ENCODE results near the gene CDK14. TPM values are rescaled to one million over a fixed set of nuclear protein-coding genes. Genes with fewer than 3 reads are reported as not detected.

Gene CDK14
- total and polyA plus RNA-seq, 2 of the 8 experiments (the other 6 are each of a cell fraction or from before 2014, with no cell fraction given): 5.5 to 47.3 TPM

DNA sequence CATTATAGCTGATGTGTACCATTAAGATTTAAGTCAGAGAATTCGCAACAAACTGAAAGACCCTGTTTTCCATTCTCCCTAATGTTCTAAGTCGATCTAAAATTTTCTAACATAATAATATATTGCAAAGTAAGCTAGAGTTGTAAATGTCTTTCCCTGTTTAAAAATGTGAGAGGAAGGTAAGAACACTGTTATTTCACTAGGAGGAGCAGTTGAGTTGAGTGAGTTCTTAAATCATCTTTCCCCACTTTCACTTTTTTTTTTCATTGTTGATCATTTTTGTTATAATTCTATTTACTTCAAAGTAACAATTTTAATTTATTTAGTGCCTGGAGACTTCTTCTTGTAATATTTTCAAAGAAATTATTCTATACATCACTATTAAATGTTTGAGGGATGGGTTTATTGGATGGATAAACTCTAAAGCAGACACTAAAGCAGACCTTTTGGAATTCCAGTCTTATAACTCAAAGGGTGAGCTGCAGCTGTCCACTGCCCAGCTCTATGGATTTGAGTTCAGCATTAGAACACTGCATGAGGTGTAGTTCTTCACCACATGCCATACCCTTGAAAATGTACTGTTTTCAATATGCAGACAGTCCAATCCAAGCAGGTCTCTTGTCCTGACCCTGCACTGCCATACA lies 486.9 kb downstream of the CDK14 start:
- no peak overlapping the region for H3K4me2 ChIP-seq (ENCODE audit: insufficient read depth in 1 of 2, low read depth in 2 of 2, low read length in 2 of 2)
- no peak overlapping the region for H2BK5ac ChIP-seq (ENCODE audit: low read depth, low read length)
- H2BK15ac ChIP-seq (ENCODE audit: low read length): no peak overlapping the region
- no peak overlapping the region for H2BK20ac ChIP-seq (ENCODE audit: low read length)
- no peaks in the 10 kb centered on the region for H3K36me3 ChIP-seq (ENCODE audit: control insufficient read depth in 2 of 4, insufficient read depth in 4 of 4, low read length in 3 of 4)
- H3K4ac ChIP-seq (replicated peaks; ENCODE audit: insufficient read length, low read depth, low read length): no peak overlapping the region
- TF ChIP-seq CHD1 (IDR thresholded peaks at IDR 0.05; ENCODE audit: low read depth, low read length) (no peak), RAD21 (IDR thresholded peaks at IDR 0.05 in 1 of 2, conservative IDR thresholded peaks at IDR 0.05 in 1 of 2; ENCODE audit: low read depth in 2 of 2, low read length in 2 of 2) (peak in 1 of 2 experiments; percentile 63; a peak in 3 of 4 replicates)
- TF ChIP-seq, protein P1, sequence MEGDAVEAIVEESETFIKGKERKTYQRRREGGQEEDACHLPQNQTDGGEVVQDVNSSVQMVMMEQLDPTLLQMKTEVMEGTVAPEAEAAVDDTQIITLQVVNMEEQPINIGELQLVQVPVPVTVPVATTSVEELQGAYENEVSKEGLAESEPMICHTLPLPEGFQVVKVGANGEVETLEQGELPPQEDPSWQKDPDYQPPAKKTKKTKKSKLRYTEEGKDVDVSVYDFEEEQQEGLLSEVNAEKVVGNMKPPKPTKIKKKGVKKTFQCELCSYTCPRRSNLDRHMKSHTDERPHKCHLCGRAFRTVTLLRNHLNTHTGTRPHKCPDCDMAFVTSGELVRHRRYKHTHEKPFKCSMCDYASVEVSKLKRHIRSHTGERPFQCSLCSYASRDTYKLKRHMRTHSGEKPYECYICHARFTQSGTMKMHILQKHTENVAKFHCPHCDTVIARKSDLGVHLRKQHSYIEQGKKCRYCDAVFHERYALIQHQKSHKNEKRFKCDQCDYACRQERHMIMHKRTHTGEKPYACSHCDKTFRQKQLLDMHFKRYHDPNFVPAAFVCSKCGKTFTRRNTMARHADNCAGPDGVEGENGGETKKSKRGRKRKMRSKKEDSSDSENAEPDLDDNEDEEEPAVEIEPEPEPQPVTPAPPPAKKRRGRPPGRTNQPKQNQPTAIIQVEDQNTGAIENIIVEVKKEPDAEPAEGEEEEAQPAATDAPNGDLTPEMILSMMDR (IDR thresholded peaks at IDR 0.05; ENCODE audit: control extremely low read depth in 1 of 3, insufficient read depth in 1 of 3, low read depth in 1 of 3, low read length in 3 of 3): peak in 1 of 3 experiments; percentile 35; a peak in 2 of 4 replicates
- no peak overlapping the region for H3K9ac ChIP-seq (replicated peaks in 1 of 4; ENCODE audit: extremely low read depth in 1 of 4, low read depth in 3 of 4, low read length in 3 of 4)
- POLR2A ChIA-PET (ENCODE audit: partially characterized antibody): no interaction called here
- 44% methylated on average over 2 of the region's 2 CpGs; no CpG with 5 or more reads in 1 of the 2 experiments for WGBS, 2 experiments (ENCODE audit: extremely low coverage in 1 of 2, insufficient coverage in 1 of 2, insufficient read length in 1 of 2, insufficient replicate concordance in 2 of 2, low coverage in 1 of 2, low lambda C conversion rate in 2 of 2, missing lambda C conversion rate in 1 of 2)
- H3K23me2 ChIP-seq (ENCODE audit: low read depth, low read length): no peaks in the 10 kb centered on the region
- H4K8ac ChIP-seq (ENCODE audit: extremely low read depth, insufficient read depth, low read length): no peak overlapping the region; the same call in 1 of the 2 replicates
- FAIRE-seq (no peak), DNase-seq (ENCODE audit: low read depth in 1 of 2, low spot score in 2 of 2) (no peak)
- H4K5ac ChIP-seq (ENCODE audit: insufficient read length, low read depth, low read length): no peak overlapping the region
- H4K91ac ChIP-seq (replicated peaks; ENCODE audit: insufficient read length, low read length): no peak overlapping the region
- no peak overlapping the region for H3K23ac ChIP-seq (ENCODE audit: insufficient read length)
- no peaks in the 10 kb centered on the region for H3K79me1 ChIP-seq (ENCODE audit: low read depth, low read length)
- no peak overlapping the region for H3K27ac ChIP-seq (ENCODE audit: low read depth, low read length)
- H2BK12ac ChIP-seq (ENCODE audit: low read depth, low read length): no peak overlapping the region
- no peak overlapping the region for H3K56ac ChIP-seq (replicated peaks; ENCODE audit: insufficient read length, low read depth, low read length)
- no peaks in the 10 kb centered on the region for H4K20me1 ChIP-seq (replicated peaks in 1 of 2; ENCODE audit: control insufficient read depth in 1 of 2, insufficient read depth in 2 of 2, low read length in 2 of 2)
- H3K9me3 ChIP-seq (ENCODE audit: insufficient read depth in 2 of 2, low read depth in 1 of 2, low read length in 1 of 2): no peaks in the 10 kb centered on the region
- H3K18ac ChIP-seq (ENCODE audit: extremely low read depth, low read length): no peak overlapping the region
- H3K27me3 ChIP-seq (replicated peaks in 1 of 4; ENCODE audit: control insufficient read depth in 3 of 4, extremely low read depth in 1 of 4, insufficient read depth in 3 of 4, low read length in 3 of 4): peaks cover 0 to 1% (median 0%) of the 10 kb centered on the region in 4 experiments; a peak in 1 of 7 replicates
- no peak overlapping the region for H2AK5ac ChIP-seq (ENCODE audit: low read depth, low read length)
- no peaks in the 10 kb centered on the region for H3K4me1 ChIP-seq (replicated peaks in 1 of 4; ENCODE audit: control insufficient read depth in 3 of 4, insufficient read depth in 4 of 4, low read length in 3 of 4)
- CTCF ChIA-PET (ENCODE audit: partially characterized antibody): interaction anchor here (0.6 to 2.3 kb wide), 25 partner anchors 8 to 1022 kb away, joined by 3 to 9 read pairs (median 3); no protein-coding TSS in a partner anchor
- no peak overlapping the region for H2AFZ ChIP-seq (ENCODE audit: low read length)
- no peaks in the 10 kb centered on the region for H3K79me2 ChIP-seq (ENCODE audit: control insufficient read depth in 1 of 2, insufficient read depth in 2 of 2, low read length in 2 of 2)
- H3K14ac ChIP-seq (ENCODE audit: insufficient read length): no peak overlapping the region
- H3K4me3 ChIP-seq (ENCODE audit: extremely low read depth in 1 of 4, insufficient read depth in 2 of 4, low read depth in 3 of 4, low read length in 4 of 4): no peak overlapping the region
- no peak overlapping the region for H2BK120ac ChIP-seq (replicated peaks; ENCODE audit: low read depth, low read length)
